Right ventricle myocardium superior (tissue), 1 donor: ENCODE data around the gene ALAS1. TPM values are rescaled to one million over a fixed set of nuclear protein-coding genes. Genes with fewer than 3 reads are reported as not detected.

Experiments used
- ATAC-seq: fragments of 200-7000 bp; cut with Tn5 transposase; one replicate; pipeline ENCODE4 v1.9.1; 2020; ENCODE audit warnings: mild to moderate bottlenecking; ENCODE audit not compliant: poor library complexity
- DNase-seq: peaks from one replicate; pipeline ENCODE4 v3.0.0-alpha.2; 2020
- intact Hi-C: fragments of 100-400 bp; cut with DNase I; formaldehyde crosslinking; loops from one replicate; pipeline ENCODE4 v1.11.2; 2022
- total RNA-seq: library from RNA; stranded (reverse); fragmentation: NEBNext Ultra II Directional; extraction: Animal tissue kit (Norgen Biotek cat#: 25700); gene quantifications from one replicate; pipeline ENCODE4 v1.2.1, GENCODE V29; 2021
- donor health status: DM: no; HTN: yes; CAD: no; lungs with severe emphysema.

The ALAS1 gene
- total RNA-seq, 1 donor from 2014 or later, result 160 TPM

DNA sequence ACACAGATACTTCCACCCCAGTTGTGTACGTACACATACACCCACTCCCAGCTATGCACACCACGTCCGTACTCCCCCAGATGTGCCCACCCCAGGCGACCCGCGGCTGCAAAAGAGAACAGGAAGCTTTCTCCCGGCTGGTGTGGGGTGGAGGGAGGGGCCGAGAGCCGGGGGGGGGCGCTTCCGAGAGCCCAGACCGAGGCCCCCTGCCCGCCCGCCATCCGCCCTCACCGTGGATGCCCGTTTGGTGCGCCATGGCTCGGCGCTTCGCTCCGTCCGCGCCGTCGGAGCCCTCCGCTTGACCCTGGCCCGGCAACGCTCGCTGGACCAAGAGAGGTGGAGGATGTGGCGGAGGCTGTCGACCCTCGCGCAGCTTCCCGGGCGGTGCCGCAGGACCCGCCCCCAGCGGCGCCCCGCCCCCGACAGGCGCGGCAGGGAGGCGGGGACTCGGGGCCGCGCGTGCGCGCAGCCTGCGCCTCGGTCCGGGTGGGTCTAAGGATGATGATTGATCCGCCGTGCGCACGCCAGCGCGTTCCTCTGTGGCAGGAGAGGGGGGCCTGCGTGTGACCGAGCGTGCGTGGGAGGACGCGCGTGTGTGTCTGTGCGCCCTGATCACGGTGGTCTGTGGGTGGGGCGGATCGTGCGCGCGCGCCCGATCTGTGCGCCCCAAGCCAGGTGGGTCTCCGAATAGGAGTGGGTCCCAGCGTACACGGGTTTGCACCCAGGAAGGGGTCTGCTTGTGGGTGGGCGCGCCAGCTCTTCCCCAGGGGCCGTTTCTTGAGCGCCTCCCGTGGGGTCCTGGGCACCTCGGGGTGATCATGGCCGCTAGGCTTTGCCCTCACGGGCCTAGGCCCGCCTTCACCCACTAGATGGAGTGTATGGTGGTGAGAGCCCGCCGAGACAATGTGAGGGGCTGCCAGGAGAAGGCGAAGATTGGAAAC lies 41.1 kb downstream of the ALAS1 start, which contains the start of gene TWF2:
Gene TWF2, minus strand, starts transcription at position 398 of the 941 bp plus-strand sequence. Its CDS starts 142 bp downstream, at position 256.
- intact Hi-C loops, result loop anchor here (5.0 kb wide), 1 partner anchor 38 kb away; the partner anchor contains the start of gene WDR82
- peak; percentile 87 for ATAC-seq
- peak; percentile 90 for DNase-seq

DNA sequence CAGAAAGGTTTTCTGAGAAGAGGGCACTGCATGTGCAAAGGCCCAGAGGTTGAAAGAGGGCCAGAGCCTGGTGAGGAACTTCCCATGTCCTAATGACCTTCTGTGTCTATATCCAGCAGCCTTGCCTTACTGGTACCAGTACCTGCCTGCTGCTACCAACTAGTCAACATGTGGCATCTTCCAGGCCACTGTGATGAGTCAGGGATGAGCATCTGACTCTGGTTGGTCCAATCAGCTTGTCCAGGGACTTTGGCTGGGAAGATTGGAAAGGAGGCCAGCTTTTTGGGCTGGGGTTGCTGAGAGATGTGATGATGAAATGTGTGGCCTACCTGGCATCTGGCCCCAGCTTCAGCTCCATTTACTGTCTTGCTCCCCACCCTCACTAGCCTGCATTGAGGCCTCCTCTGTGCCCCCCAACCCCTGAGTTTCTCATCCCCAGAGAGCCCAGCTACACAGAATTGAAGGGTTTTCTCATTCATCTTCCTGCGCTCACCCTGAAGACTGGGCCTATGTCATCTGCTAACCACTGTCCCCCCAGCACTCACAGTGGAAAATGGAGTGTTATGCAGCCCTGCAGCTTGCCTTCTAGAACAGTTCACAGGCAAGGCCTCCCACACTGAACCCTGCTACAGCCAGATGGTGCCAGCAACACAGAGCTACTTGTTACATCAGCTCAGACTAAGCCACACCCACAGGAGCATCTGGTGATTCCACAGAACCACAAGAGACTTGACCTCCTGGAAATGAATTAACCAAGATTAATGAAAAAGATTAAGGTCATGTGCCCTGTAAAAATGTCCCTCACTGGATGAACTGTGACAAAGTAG lies 42.3 kb downstream of the ALAS1 start:
- ATAC-seq, result no peak
- intact Hi-C loops, result no loop called here

DNA sequence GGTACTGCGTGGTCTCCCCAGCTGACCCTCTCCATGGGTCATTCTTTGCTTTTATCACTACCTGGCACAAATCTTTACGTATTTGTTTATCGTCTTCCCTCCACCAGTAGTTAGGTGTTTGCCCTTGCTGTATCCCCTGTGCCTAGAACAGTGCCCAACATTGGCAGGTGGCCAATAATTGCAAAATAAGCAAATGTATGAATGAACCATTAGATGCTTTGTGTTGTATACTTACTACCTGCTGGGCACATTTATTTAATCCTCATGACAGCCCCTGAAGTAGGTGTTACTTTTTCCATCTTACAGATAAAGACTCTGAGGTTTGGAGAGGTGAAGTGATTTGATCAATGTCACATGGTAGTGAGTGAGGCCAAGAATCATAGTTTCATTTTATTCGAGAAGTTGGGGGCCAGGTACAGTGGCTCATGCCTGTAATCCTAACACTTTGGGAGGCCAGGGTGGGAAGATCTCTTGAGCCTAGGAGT lies 43.0 kb downstream of the ALAS1 start:
- DNase-seq, result no peak
- no peak for ATAC-seq
- intact Hi-C loops, result no loop called here

More for the DNA sequence above, 42.3 kb downstream of the ALAS1 start:
- DNase-seq, result peak; percentile 69

DNA sequence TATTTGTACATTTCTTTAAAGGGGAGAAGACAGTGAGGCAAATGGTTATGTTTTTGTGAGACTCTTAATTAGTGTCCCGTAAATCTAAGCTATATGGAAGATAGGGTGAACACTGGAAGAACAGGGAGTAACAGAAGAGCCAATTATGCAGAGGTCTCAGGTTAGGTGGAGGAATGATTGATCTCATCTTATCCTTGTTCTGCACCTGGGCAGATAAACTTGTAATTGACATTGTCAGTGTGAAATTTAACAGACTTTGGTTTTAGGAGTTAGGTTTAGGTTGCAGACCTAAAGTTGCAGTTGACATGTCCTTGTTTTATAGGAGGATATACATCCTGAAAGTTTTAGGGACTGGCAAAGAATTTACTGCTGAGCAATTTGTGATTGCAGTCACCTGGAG lies 44.1 kb downstream of the ALAS1 start:
- intact Hi-C loops, result no loop called here
- no peak for DNase-seq

DNA sequence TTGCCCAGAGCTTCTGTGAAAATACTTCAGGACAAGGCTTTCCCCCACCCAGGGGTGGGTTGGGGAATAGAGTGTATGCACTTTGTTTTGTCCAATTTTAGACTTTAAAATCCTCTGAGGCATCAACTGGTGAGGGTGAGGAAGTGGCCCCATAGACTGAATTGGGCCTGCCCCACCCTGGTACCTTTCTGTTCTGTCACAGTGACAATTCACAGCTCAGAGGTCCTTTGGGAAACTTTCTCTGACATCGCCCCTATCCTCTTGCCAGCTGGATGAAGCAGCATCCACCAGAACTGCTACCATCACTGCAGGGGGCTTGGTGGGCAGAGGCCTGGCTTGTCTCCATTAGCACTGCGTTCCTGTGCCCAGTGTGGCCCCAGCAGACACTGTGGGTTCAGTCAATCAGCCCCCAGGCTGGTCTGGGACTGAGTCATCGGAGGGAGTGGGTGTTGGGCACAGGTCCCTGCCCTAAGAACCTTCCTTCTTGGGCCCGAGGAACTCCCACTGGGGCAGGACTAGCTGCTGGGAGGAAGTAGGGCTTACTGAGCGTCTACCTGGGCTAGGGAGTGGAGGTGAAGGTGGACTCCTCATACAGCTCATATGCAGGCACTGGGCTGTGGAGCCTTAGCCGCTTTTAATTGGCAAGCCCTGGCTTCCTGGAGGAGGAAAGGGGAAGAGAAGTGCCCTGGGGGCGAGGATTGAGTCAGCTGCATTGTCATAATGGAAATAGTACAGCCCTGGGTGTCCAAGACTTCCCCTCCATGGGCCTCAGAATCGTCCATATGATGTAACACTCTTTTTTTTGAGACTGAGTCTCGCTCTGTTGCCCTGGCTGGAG lies 46.0 kb downstream of the ALAS1 start:
- intact Hi-C loops, result no loop called here
- no peak for DNase-seq
- ATAC-seq, result peak; percentile 6

More for the DNA sequence above, 44.1 kb downstream of the ALAS1 start:
- no peak for ATAC-seq

DNA sequence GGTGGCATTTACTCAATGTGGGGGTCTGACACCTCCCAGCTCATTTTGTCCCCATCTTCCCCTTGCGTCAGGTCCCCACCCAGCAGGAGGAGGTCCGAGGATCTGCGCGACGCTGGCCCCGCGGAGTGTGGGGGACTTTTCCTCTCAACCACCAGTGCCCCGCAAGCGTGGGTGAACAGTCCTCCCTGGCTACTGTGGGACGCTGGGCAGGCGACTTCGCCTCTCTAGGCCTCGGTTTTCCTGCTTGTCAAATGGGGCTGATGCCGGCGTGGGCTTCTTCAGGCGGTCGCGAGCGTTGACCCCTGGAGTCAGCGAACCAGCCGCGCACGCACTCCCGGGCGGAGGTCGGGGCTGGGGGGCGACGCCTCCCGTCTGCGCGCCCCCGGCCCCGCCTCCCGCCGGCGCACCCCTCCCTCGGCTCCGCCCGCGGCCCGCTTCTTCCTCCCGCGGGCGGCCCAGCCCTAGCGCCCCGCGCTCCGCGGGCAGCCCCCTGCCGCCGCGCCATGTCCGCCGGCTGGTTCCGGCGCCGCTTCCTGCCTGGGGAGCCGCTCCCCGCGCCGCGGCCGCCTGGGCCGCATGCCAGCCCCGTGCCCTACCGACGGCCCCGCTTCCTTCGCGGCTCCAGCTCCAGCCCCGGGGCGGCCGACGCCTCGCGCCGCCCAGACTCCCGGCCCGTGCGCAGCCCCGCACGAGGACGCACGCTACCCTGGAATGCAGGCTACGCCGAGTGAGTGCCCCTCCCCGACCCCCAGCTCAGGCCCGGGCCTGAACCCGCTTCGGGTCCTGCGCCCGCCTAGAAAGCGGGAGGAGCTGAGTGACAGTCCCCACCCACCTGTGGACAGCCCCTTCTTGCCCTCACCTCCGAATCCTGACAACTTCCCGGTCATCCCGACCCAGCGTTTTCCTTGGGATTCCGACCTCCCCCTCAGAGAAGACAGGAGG lies 47.6 kb downstream of the ALAS1 start, which contains the start of gene PPM1M:
Gene PPM1M, plus strand, starts transcription at position 438 of the 942 bp plus-strand sequence. Its CDS starts 66 bp downstream, at position 504.
- intact Hi-C loops, result no loop called here
- ATAC-seq (peak; percentile 62), DNase-seq (peak; percentile 71)

DNA sequence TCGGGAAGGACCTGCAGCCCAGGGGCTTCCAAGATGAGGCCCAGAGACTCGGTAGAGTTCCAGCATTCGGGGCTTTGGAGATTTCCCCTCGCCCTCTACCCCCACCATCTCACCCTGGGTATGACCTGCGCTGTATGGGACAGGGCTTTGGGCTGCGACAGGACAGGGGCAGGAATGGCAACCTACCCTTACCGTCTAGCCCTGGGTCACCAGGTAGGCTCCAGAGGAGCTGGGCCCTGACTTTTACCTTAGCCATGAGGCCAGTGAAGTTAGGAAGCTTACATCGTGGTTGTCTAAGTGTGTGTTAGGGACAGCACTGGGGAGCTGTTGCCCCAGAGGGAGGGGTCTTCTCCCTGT lies 48.3 kb downstream of the ALAS1 start:
- DNase-seq (no peak), ATAC-seq (no peak)
- intact Hi-C loops, result no loop called here

DNA sequence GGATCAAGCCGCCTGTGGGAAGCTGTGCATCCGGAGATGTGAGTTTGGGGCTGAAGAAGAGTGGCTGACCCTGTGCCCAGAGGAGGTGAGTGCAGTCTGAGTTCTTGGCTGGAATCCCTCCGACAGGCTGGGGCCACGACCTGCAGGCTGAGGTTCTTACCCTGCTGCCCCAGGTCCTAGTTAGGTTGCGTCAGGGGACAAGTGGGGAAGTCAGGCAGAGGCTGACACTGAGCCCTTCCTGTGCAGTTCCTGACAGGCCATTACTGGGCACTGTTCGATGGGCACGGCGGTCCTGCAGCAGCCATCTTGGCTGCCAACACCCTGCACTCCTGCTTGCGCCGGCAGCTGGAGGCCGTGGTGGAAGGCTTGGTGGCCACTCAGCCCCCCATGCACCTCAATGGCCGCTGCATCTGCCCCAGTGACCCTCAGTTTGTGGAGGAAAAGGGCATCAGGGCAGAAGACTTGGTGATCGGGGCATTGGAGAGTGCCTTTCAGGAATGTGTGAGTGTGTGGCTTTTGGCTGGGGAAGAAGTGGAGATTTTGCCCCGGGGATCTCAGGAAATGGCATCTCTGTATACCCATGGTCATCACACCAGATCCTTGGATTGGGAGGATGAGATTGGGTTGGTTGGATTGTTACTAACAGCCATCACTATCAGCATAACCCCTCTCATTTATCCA lies 48.9 kb downstream of the ALAS1 start:
- intact Hi-C loops, result no loop called here
- peak; percentile 13 for ATAC-seq
- no peak for DNase-seq

DNA sequence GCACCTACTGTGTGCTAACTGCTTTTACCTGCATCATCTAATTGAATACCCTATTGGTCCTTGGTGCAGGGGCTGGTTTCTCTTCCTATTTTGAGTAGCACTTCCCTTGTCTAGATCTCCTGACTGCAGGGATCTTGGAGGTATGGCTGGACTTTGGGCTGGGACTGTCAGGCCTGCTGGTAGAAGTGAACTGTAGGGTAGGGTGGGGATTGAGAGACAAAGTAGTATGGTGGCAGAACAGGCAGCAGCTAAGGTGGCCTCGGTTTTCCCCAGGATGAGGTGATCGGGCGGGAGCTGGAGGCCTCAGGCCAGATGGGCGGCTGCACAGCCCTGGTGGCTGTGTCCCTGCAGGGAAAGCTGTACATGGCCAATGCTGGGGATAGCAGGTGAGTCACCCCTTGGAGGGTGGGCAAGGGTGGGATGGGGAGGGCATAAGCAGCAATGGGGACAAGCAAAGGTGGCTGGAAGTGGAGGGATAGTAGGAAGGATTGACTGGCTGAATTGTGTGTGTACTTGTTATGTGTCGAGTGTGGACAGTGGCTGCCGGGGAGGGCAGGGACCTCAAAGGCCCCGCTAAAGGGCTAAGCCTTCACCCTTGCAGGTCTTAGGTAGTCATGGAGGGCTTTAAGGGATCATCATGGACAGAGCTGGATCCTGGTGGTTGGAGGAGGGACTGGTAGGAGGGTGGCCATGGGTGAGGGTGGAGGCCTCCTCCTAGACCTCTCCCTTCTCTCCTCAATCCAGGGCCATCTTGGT lies 49.6 kb downstream of the ALAS1 start:
- intact Hi-C loops, result no loop called here
- DNase-seq (no peak), ATAC-seq (no peak)

DNA sequence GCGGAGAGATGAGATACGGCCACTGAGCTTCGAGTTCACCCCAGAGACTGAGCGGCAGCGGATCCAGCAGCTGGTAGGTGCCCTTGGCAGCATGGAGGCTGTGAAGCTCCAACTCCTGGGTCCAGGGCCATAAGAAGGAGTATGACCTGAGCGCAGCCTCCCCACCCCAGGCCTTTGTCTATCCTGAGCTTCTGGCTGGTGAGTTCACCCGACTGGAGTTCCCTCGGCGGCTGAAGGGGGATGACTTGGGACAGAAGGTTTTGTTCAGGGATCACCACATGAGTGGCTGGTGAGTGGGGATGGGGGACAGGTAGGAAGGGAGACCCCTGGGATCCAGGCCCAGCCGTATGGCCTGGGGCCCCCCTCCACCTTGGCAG lies 50.2 kb downstream of the ALAS1 start:
- ATAC-seq (no peak), DNase-seq (no peak)
- intact Hi-C loops, result no loop called here

DNA sequence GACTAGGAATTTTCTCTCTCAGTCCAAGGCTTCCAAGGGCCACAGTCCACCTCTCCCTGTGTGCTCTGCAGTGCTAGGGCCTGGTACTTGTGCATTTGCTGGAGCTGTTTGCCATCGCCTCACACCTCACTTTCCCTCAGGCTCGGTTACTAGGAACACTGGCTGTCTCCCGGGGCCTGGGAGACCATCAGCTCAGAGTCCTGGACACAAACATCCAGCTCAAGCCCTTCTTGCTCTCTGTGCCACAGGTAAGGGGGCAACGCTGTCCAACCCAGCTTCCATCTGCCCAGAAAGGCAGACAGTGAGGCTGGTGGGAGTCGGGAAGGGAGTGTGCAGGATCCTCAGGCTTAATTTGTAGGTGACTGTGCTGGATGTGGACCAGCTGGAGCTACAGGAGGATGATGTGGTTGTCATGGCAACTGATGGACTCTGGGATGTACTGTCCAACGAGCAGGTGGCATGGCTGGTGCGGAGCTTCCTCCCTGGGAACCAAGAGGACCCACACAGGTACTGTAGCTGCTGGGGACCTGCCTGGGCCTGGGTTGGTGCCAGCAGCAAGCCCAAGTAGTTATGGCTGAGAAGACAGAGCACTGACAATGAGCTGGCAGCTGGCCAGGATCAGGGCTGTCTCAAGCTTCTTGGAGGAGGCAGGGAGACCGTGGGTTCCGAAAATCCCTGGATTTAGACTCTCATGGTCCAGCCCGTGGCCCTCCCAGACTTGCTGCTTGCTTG lies 51.0 kb downstream of the ALAS1 start:
- ATAC-seq, result no peak
- intact Hi-C loops, result no loop called here
- DNase-seq, result peak; percentile 69

DNA sequence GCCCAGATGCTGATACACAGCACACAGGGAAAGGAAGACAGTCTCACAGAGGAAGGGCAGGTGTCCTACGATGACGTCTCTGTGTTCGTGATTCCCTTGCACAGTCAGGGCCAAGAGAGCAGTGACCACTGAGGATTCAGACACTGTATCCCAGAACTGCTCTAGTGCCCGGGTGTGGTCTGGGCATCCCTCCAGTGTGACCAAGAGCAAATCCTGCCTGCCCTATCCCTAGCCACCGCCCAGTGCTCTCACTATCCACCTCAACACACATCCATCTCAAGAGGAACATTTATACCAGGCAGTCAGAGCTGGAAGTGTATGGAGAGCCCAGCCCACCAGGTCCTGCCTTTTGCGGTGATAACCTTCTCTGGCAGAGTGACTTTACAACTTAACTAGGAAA lies 51.7 kb downstream of the ALAS1 start:
- intact Hi-C loops, result no loop called here
- ATAC-seq, result no peak

DNA sequence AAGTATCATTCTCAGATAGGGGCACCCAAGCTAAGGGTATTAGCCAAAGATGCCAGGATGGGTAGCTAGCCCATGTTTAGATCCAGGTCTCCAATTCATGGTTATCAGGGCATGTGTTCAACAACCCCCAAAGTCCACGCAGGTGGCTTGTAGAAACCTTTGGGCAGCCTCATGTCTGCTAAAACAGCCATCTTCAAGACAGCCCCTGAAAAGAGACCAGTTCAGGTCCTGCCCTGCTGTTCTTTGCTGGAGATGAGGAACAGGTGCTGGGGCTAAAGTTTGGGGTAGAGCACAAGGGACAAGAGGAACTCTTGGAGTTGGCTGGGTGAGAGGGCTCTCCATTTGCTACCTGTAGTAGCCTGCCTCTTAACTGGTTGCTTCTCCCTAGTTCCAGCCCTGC lies 52.2 kb downstream of the ALAS1 start:
- intact Hi-C loops, result no loop called here
- no peak for ATAC-seq

More for the DNA sequence above, 51.7 kb downstream of the ALAS1 start:
- no peak for DNase-seq

DNA sequence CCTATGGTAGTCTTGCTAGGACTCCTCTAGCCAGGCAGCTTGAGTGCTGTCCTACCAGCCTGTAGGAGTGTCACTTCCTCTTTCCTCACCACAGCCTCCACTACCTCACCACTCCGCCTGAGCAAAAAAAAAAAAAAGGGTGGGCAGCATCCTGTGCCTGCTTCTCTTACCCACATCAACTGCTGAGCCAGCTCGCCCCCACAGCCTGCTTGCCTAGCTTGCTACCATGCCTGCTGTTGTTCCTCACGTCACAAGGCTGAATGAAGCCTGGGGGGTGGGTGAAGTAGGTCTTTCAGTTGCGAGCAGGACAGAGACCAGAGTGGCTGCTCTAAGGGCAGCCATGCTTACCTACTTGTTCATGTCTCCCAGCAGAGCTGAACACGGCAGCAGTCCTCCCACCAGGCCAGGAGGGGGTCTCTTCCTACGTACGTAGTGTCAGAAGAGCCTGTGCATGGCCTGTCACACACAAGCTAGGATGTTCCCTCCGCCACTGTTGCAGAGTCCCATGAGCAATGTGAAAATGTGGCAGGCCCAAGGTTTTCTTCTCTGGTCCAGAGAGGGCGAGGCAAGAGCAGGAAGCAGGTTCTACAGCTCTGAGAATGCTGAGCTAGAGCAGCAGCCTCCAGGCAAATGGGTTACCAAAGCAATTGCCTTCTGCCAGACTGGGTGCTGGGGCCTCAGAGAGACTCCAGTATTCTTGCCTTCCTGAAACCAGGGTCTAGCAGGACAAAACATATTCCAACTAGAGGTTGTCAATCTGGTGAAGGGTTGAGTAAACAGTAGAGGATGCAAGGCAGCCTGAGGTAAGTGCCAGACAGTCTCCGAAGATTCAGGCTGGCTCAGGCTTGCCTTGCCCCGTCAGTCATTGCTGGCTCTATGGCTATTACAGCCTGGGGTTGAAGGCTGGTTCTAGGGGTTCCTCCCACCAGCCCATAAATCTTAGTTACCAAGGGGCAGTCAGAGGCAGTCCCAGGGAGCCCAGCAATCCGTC lies 55.6 kb downstream of the ALAS1 start:
- intact Hi-C loops, result no loop called here
- peak; percentile 69 for DNase-seq
- peak; percentile 54 for ATAC-seq

More for the DNA sequence above, 52.2 kb downstream of the ALAS1 start:
- DNase-seq, result no peak
